IPS-18a (cell line): ENCODE measurements around the gene SV2C.

Source experiments
- H3K27ac ChIP-seq: one replicate; pipeline ENCODE4 v1.5.1; 2013; ENCODE audit warnings: low read length
- H3K27me3 ChIP-seq: one replicate; pipeline ENCODE4 v1.6.1; 2013; ENCODE audit warnings: mild to moderate bottlenecking, low read length; ENCODE audit not compliant: control insufficient read depth, insufficient read depth
- H3K36me3 ChIP-seq: one replicate; pipeline ENCODE4 v1.6.1; 2013; ENCODE audit warnings: low read depth, low read length; ENCODE audit not compliant: control insufficient read depth
- H3K4me1 ChIP-seq: one replicate; pipeline ENCODE4 v1.6.1; 2013; ENCODE audit warnings: low read depth, low read length; ENCODE audit not compliant: control insufficient read depth
- H3K4me3 ChIP-seq: one replicate; pipeline ENCODE4 v1.5.1; 2013; ENCODE audit warnings: low read length
- H3K9ac ChIP-seq: one replicate; pipeline ENCODE4 v1.6.1; 2013; ENCODE audit warnings: mild to moderate bottlenecking, low read length, moderate library complexity
- H3K9me3 ChIP-seq: one replicate; pipeline ENCODE4 v1.6.1; 2013; ENCODE audit warnings: low read depth, low read length; ENCODE audit not compliant: control insufficient read depth

Gene SV2C

DNA sequence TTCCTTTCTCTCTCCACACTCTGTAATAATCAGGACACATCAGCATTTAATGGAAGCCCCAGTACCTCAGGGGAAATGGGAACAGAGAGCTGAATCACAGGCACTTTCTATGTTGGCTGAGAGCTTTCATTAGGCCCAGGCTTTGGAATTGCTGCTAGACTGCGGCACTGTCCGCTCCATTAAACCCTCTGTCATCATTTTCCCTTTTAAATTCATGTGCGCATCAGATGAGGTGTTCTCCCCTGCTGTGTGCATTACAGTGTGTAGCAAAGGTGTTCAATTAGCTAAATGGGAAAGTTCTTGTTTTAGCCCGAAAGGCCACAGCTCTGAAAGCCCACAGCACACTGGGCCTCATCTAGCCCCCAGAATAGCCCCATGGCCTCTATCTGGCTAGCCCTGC lies 133.6 kb downstream of the SV2C start:
- no peaks in the 10 kb centered on the region for H3K9me3 ChIP-seq

DNA sequence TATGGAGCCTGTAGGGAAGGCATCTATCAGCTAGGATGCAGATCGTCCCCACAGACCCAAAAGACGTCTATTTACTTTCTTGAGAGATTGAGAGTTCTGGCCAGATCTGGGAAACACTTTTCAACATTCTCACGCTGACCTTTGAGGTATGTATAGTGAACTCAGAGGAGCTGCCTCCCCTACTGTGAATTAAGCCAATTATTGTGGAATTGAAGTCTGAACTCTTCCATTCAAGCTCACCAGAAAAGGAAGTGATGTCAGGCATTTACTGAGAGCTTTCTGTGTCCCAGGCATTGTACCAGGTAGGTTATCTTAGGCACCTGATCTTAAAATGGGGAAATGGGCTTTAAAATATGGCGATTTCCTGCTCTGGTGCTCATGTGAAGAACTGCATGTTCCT lies 136.5 kb downstream of the SV2C start:
- H3K4me1 ChIP-seq = no peaks in the 10 kb centered on the region

More for the DNA sequence above, 133.6 kb downstream of the SV2C start:
- Histone ChIP-seq H3K4me1 (no peaks in the 10 kb centered on the region), H3K27ac (no peak overlapping the region), H3K36me3 (no peaks in the 10 kb centered on the region), H3K27me3 (no peaks in the 10 kb centered on the region), H3K4me3 (no peak overlapping the region), H3K9ac (no peak overlapping the region)

DNA sequence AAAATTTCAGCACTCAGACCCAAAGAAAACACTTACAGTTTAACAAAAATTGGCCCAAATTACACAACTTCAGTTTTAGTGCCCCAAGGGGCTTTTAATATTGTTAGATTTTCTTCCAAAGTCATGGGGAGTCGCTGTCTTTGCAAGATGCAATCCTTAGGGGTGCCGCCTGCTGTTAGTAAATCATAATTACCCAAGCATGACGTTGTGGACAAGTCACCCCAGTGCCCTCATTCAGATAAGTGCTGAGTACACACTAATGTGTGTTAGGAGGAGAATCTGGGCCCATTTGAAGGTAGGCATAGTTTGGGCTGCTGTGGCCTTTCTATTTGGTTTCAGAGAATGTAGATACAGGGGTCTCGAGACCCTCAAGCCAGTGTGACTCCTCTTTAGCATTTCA lies 138.1 kb downstream of the SV2C start:
- Histone ChIP-seq H3K27ac (no peak overlapping the region), H3K9ac (no peak overlapping the region), H3K36me3 (no peaks in the 10 kb centered on the region), H3K9me3 (no peaks in the 10 kb centered on the region), H3K27me3 (no peaks in the 10 kb centered on the region), H3K4me3 (no peak overlapping the region), H3K4me1 (no peaks in the 10 kb centered on the region)

More for the DNA sequence above, 136.5 kb downstream of the SV2C start:
- H3K4me3 ChIP-seq = no peak overlapping the region
- no peak overlapping the region for H3K9ac ChIP-seq
- no peaks in the 10 kb centered on the region for H3K9me3 ChIP-seq
- H3K27ac ChIP-seq = no peak overlapping the region
- H3K27me3 ChIP-seq = no peaks in the 10 kb centered on the region
- H3K36me3 ChIP-seq = no peaks in the 10 kb centered on the region

DNA sequence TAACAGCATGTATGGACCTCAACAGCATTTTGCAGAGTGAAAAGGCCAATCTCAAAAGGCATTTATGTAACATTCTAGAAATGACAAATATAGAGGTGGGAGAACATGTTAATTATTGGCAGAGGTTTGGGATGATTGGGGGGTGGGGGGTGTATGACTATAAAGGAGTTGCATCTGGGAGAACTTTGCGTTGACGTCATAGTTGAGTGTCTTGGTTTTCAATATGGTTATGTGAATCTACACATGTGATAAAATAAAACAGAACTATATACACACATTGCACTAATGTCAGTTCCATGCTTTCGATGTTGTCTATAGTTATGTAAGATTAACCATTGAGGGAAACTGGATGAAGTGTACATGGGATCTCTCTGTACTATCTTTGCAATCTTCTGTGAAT lies 139.1 kb downstream of the SV2C start:
- H3K27ac ChIP-seq = no peak overlapping the region
- no peaks in the 10 kb centered on the region for H3K36me3 ChIP-seq
- no peaks in the 10 kb centered on the region for H3K9me3 ChIP-seq
- no peaks in the 10 kb centered on the region for H3K27me3 ChIP-seq
- no peak overlapping the region for H3K4me3 ChIP-seq
- H3K9ac ChIP-seq = no peak overlapping the region
- no peaks in the 10 kb centered on the region for H3K4me1 ChIP-seq

DNA sequence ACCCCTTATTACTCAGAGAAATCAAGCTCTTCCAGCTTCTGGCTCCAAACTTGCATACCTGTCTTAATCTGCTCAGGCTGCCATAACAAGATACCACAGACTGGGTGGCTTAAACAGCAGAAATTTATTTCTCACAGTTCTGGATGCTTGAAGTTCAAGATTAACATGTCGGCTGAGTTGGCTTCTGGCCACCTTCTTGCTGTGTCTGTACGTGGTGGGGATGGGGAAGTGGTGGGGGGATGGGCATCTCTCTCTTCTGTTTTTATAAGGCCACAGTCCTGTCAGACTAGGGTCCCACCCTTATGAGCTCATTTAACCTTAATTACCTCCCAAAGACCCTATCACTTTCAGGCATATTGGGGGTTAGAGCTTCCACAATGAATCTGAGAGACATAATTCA lies 140.5 kb downstream of the SV2C start:
- Histone ChIP-seq H3K27ac (no peak overlapping the region), H3K4me1 (peaks cover 6% of the 10 kb centered on the region), H3K9me3 (no peaks in the 10 kb centered on the region), H3K9ac (no peak overlapping the region), H3K4me3 (no peak overlapping the region), H3K36me3 (no peaks in the 10 kb centered on the region), H3K27me3 (no peaks in the 10 kb centered on the region)

DNA sequence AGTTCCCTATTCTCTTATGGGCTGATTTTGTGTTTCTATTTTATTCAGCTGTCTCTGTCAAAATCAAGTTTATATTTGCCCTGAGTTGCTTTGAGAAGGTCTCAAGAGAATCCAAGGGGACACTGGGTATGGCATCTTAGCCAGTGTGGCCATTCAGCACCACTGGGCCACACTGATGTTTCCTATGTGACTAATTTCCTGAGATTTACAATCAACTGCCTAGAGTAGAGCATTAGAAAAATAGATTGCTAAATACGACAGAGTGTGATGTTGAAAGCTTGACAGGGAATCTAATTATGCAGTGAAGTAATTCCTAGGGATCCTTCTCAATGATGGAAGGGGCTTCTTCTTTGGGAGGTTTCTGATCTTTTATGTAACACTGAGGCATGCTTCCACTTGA lies 141.7 kb downstream of the SV2C start:
- Histone ChIP-seq H3K9ac (no peak overlapping the region), H3K4me3 (no peak overlapping the region), H3K27me3 (no peaks in the 10 kb centered on the region), H3K9me3 (no peaks in the 10 kb centered on the region), H3K4me1 (peaks cover 12% of the 10 kb centered on the region), H3K27ac (no peak overlapping the region), H3K36me3 (no peaks in the 10 kb centered on the region)

DNA sequence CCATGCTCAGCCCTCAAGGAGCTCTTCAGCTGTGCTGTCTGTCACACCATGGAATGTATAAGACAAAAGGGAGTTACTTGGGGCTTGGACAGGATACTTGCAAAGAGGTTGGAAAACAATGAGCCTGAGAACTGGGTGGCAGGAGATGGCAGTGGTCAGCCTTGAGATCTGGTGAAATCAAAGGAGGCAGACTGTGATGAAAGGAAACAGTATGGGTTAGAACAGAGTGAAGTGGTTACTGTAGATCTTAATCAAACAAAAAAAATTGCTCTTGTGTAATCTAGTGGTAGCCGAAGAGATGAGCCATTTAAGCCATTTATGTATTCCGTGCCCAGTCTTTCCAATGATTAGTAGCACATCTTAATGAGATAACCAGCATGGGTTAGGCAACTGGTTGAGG lies 142.2 kb downstream of the SV2C start:
- Histone ChIP-seq H3K27ac (no peak overlapping the region), H3K4me3 (no peak overlapping the region), H3K9ac (no peak overlapping the region), H3K27me3 (no peaks in the 10 kb centered on the region), H3K4me1 (peaks cover 12% of the 10 kb centered on the region), H3K36me3 (no peaks in the 10 kb centered on the region), H3K9me3 (no peaks in the 10 kb centered on the region)

DNA sequence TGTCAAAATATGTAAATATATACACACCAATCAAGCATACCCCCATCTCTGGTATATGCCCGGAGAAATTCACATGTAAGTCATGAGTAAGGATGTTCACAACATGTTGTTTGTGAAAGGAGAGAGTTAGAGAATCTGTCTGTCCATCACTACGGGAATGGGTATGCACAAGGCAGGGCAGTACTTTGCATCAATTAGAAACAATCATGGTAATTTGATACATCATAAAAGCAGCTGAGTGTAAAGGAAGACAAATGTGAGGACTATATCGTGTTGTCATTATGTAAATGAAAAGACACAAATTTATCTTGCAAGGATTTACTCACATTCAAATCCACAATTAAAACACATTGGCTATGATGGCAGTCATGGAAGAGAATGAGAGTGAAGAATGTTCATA lies 146.7 kb downstream of the SV2C start:
- no peaks in the 10 kb centered on the region for H3K36me3 ChIP-seq
- H3K4me1 ChIP-seq = peaks cover 12% of the 10 kb centered on the region
- H3K9me3 ChIP-seq = no peaks in the 10 kb centered on the region
- H3K27ac ChIP-seq = no peak overlapping the region
- no peaks in the 10 kb centered on the region for H3K27me3 ChIP-seq
- H3K9ac ChIP-seq = no peak overlapping the region
- H3K4me3 ChIP-seq = no peak overlapping the region

DNA sequence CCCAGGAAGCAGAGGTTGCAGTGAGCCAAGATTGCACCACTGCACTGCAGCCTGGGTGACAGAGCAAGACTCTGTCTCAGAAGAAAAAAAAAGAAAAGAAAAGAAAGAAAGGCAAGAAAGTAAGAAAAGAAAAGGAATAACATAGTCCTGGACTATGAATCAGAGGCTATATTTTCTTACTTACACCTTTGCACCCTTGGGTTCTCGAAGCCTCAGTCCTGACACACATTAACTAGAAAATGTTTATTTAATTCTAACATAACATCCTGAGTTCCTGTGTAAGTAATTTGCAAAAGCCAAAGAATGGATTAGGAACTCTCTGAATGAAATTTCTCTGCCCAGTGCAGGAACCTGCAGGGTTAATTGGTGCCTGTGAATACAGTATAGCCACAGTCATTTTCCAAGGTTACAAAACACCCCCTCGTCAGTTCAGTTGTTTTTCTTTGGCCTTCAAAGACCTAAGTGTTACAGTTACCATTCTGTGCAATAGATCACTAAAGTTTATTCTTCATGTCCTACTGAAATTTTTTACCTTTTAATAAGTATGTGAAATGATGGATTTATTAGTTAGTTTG lies 147.6 kb downstream of the SV2C start:
- Histone ChIP-seq H3K9me3 (no peaks in the 10 kb centered on the region), H3K4me3 (no peak overlapping the region), H3K27ac (no peak overlapping the region), H3K9ac (no peak overlapping the region), H3K4me1 (peaks cover 12% of the 10 kb centered on the region), H3K27me3 (no peaks in the 10 kb centered on the region), H3K36me3 (no peaks in the 10 kb centered on the region)

DNA sequence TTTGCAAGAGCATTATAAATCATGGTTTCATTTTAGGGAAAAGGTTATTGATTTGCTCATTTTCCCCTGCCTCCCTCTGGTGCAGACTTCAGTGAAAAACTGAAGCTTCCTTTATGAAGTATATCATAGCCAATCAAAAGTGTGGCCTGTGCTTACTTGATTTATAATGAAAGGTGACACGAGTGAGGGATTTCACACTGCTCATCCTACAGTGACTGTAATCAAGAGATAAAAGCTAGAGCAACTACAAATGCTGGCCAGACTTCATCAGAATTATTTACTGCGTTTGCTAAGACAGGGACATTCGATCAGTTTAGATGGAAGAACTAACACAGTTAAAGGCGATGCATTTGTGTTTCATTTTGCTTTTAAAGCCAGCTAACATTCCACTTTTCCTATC lies 151.5 kb downstream of the SV2C start:
- peaks cover 2% of the 10 kb centered on the region for H3K4me1 ChIP-seq
- H3K27ac ChIP-seq = no peak overlapping the region
- H3K27me3 ChIP-seq = no peaks in the 10 kb centered on the region
- H3K4me3 ChIP-seq = no peak overlapping the region
- H3K9ac ChIP-seq = no peak overlapping the region
- no peaks in the 10 kb centered on the region for H3K9me3 ChIP-seq
- no peaks in the 10 kb centered on the region for H3K36me3 ChIP-seq

DNA sequence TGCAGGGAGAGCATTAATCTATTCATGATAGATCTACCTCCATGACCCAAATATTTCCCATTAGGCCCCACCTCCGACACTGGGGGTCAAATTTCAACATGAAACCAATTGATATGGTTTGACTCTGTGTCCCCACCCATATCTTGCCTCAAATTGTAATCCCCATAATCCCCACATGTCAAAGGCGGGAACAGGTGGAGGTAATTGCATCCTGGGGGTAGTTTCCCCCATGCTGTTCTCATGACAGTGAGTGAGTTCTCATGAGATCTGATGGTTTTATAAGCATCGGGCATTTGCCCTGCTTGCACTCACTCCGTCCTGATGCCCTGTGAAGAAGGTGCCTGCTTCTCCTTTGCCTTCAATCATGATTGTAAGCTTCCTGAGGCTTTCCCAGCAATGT lies 153.5 kb downstream of the SV2C start:
- Histone ChIP-seq H3K9me3 (no peaks in the 10 kb centered on the region), H3K27me3 (no peaks in the 10 kb centered on the region), H3K36me3 (no peaks in the 10 kb centered on the region), H3K27ac (no peak overlapping the region), H3K9ac (no peak overlapping the region), H3K4me1 (no peaks in the 10 kb centered on the region), H3K4me3 (no peak overlapping the region)

DNA sequence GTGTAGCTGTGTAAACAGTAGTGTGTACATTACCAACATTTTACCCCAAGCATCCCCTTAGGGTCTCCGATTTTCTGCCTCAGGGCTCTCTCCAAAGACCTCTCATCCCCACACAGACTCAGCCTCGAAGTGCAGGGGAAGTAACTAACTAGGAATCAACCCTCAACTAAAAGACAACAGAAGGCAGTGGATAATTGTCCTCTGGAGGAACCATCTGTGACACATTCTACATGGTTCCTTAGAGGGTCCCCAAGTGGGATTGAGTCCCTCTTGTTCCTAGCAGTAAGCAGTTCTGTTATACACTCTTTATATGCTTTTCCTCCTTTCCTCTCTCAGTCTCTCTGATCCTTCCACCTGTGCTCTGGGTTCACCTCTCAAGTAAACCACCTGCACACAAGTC lies 157.2 kb downstream of the SV2C start:
- H3K27me3 ChIP-seq = no peaks in the 10 kb centered on the region
- no peak overlapping the region for H3K4me3 ChIP-seq
- H3K27ac ChIP-seq = no peak overlapping the region
- H3K9me3 ChIP-seq = no peaks in the 10 kb centered on the region
- no peaks in the 10 kb centered on the region for H3K36me3 ChIP-seq
- H3K4me1 ChIP-seq = no peaks in the 10 kb centered on the region
- no peak overlapping the region for H3K9ac ChIP-seq
